GM12872 (cell line): ENCODE measurements around the gene COPS3.

Experiments used
- TF ChIP-seq, protein P1 (sequence below): IDR thresholded peaks from 3 replicates; pipeline ENCODE4 v1.5.1; 2011; ENCODE audit warnings: low read depth, mild to moderate bottlenecking, low read length, moderate library complexity; ENCODE audit not compliant: insufficient read depth

Gene COPS3

DNA sequence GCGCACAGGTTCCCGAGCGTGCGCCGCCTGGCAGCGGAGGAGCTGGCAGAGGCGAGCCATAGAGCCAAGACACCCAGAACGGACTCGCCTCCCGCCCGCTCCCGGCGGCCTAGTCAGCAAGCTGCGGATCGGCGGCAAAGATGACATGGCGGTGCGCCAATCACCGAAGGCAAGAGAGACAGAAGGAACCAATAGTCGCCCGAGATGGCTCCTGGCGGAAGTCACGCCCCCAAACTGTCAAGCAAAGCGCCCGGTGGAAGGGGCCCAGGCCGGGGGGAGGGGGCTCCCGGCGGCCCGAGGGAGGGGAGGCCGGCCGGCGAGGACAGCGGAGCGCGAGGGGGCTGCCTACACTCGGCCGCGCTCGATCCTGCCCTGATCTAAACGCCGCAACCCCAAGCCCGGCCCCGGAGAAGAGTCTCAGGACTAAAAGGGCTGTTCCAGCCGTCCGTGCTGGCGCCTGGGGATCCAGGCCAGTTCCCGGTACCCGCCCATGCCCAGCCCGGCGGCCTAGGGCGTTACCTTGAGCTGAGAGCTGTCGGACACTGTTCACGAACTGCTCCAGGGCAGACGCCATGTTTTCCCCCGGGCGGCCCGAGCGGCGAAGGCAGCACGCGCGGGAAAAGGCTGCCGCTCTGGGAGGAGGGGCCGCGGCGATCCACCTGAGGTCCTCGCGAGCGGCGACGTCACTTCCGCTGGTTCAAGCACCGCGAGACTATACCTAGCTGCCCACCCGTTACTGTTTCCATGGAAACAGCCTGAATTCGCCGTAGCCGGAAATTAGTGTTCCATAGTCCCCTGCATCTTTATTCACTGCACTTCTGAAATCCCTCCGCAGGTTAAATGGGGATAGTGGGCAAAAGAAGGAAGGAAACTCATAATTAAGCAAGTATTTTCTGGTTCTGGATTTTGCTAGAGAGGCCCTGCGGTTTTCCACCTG is at the start of gene COPS3:
COPS3 (minus strand) TSS at position 634 of the 937 bp plus-strand sequence; CDS start at position 574, 60 bp downstream.
- TF ChIP-seq, protein P1, sequence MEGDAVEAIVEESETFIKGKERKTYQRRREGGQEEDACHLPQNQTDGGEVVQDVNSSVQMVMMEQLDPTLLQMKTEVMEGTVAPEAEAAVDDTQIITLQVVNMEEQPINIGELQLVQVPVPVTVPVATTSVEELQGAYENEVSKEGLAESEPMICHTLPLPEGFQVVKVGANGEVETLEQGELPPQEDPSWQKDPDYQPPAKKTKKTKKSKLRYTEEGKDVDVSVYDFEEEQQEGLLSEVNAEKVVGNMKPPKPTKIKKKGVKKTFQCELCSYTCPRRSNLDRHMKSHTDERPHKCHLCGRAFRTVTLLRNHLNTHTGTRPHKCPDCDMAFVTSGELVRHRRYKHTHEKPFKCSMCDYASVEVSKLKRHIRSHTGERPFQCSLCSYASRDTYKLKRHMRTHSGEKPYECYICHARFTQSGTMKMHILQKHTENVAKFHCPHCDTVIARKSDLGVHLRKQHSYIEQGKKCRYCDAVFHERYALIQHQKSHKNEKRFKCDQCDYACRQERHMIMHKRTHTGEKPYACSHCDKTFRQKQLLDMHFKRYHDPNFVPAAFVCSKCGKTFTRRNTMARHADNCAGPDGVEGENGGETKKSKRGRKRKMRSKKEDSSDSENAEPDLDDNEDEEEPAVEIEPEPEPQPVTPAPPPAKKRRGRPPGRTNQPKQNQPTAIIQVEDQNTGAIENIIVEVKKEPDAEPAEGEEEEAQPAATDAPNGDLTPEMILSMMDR = no peak

DNA sequence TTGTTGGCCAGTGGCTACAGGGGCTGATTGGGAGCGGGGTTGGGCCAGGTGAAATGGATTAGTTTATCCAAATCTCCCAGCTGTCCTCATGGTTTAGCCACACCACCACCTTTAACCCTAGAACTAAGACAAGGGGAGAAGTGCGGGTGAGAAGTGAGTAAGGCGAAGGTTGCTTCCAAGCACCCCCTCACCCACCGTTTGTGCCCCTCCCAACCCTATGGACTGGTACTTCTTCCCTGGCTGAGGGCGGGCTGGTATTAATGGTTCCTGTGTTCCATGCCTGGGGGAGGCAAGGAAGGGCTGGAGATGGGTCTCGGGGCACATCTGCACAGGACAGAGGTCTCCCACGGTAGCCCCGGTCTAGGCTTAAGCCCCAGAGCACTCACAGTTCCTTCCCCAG is 47.2 kb upstream of the COPS3 start:
- TF ChIP-seq, protein P1 = no peak

- TF ChIP-seq, protein P1 = no peak
Measured at GRCh38 chr17:17326275-17326875, 45.3 kb upstream of the COPS3 start.

- TF ChIP-seq, protein P1 = no peak
Measured at GRCh38 chr17:17325816-17326215, 44.8 kb upstream of the COPS3 start.

DNA sequence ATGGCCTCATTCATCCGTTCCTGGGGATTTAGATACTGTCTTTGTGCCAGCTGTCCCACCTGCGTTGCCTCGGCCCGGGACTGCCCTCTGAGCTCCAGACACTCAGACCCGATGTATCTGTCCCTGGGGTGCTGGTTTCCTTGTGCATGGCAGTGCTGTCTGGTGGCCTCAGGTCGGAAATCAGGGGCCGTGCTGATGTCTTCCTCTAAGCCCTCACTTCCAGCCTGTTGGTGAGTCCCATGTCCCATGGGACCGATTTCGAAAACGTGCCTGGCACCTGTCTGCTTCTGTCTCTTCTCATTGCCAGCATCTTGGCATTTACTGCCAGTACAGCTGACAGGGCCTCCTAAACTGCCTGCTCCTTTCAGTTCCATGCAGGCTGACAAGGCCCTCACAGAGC is 44.2 kb upstream of the COPS3 start:
- TF ChIP-seq, protein P1 = no peak

- TF ChIP-seq, protein P1 = no peak
Measured at GRCh38 chr17:17324616-17325015, 43.6 kb upstream of the COPS3 start.
